Myocyte (in vitro differentiated cells): ENCODE data around the gene CXorf58. TPM values are rescaled to one million over a fixed set of nuclear protein-coding genes. Genes with fewer than 3 reads are reported as not detected.
A peak's percentile ranks its signal among the peaks of the same experiment; 100 is the strongest.
"Not testable (repeated sequence)": the region's sequence is repeated elsewhere in the genome, so short reads cannot be mapped to it uniquely, and the experiment has no call there.

Experiments used
- DNase-seq: peaks from one replicate; pipeline ENCODE4 v3.0.0-alpha.2; 2012; ENCODE audit warnings: low read depth
- total RNA-seq: library from RNA; depleted of rRNA; stranded (reverse); fragments of >200 nt; gene quantifications from 2 replicates; pipeline ENCODE4 v1.2.3, GENCODE V29; 2014

The CXorf58 gene
- total RNA-seq, 1 donor from 2014 or later: not detected

DNA sequence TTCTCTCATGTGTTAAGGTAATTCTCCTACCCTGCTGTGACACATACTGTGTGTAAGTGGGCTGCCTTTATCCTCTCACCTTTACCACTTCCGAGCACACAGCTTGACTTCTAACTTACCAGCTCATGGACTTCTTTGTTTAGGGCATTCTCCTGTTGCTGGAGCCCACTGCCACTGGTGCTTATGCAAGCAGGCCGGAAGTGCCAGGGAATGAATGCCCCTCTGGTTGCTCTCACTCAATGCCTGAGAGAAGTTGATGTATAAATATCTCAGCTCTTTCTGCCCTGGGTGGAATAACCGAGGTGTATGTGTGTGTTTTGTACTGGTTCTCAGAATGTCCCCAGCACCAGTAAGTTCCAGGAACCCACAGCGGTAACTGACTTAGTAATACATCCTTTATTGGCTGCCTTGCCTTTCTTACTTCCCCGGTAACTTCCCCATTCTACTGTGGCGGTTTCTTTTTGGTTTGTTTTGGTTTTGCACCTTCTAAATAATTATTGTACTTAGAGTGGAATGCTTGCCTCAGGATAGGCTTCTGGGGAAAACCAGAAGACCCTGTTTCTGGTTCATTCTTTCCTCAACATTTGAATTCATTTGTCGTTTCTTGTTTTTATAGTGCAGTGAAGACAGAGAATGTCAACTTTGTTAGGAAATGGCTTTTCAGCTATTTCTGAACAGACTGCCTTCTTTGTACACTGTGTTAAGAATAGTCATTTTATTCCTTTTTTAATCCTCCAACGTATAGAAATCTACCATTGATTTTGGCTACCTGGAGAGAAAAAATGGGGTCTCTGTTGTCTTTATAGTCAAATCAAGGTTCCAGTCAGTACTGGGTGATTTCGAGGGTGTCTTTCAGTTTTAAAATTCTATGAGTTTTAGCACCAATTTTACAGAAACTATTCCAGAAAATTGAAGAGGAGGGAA lies 45.4 kb downstream of the CXorf58 start:
- DNase-seq: peak; percentile 3

DNA sequence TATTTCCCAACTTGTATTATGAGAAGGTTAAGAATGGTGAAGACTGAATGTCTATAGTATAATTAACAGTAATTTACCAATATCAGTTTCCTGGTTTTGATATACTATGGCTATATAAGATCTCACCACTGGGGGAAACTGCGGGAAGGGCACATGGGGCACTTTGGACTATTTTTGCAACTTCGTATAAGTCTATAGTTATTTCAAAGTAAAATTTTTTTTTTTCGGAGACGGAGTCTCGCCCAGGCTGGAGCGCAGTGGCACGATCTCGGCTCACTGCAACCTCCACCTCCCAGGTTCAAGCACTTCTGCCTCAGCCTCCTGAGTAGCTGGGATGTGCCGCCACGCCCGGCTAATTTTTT lies 46.1 kb downstream of the CXorf58 start:
- DNase-seq: no peak

DNA sequence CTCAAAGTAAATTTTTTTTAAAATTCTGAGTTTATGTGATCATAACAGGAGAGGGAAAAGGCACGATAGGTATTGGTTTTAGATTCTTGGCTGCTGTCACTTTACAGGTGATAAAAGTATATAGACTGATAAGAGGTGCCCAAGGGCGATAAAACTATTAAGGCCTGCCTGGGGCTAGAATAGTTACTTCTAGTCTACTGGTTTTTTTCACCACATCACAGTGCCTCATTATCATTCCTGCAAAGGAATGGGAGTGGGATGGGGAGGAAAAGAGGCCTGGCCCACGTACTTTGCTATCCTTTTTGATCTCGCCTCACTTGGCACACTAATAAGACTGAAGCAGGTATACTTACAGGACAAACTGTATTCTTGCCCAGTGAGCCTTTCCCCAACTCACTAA lies 46.6 kb downstream of the CXorf58 start:
- DNase-seq: no peak

DNA sequence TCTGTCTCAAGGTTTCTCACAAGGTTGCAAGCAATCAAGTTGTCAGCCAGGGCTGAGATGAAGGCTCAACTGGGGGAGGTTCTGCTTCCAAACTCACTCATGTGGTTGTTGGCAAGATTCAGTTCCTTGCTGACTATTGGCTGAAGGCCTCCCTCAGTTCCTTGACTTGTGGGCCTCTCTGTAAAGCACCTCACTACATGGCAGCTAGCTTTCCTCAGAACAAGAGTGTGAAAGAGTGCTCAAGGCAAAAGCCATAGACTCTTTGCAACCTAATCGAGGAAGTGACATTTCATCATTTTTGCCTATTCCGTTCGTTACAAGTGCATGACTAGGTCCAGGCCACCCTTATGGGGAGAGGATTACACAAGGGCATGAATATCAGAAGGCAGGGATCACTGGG lies 52.0 kb downstream of the CXorf58 start:
- no peak for DNase-seq

DNA sequence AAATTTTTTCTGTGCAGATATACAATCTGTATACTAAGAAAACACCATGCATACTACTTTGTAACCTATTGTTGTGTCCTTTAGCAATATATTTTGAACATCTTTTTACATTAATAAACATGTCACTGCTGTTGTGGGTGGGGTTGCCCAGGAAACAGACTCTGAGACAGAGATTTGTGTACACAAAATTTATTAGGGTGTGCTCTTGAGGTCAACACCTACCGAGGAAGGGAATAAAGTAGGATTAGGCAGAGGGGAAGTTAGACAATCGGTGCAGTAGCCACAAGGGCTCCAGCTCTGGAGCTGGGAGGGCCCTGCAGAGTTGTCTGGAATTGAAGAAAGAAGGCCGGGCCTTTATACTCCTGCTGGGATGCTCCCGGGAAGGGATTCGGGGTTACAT lies 56.4 kb downstream of the CXorf58 start:
- no peak for DNase-seq

DNA sequence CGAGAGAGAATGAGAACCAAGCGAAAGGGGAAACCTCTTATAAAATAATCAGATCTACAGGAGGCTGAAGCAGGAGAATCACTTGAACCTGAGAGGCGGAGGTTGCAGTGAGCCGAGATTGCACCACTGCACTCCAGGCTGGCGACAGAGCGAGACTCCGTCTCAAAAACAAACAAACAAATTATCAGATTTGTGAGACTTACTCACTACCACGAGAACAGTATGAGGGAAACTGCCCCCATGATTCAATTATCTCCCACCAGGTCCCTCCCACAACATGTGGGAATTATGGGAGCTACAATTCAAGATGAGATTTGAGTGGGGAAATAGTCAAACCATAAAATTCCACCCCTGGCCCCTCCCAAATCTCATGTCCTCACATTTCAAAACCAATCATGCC lies 57.8 kb downstream of the CXorf58 start:
- not testable (repeated sequence) for DNase-seq

DNA sequence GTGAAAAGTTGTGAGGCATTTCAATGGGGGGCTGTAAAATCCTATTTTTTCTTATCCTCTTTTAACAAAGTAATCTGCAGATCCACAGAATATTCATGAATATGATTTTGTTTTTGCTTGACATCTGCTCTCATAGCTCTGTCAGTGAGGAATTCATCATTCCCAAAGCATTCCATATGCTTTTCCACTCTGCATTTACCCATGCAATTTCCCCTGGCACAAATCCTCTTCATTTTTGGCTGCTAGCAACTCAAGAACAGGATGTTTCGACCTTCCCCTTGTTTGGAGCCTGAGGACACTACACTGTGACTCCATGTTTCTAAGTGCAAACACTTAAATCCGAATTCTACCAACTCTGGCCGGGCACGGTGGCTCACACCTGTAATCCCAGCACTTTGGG lies 70.7 kb downstream of the CXorf58 start:
- no peak for DNase-seq

DNA sequence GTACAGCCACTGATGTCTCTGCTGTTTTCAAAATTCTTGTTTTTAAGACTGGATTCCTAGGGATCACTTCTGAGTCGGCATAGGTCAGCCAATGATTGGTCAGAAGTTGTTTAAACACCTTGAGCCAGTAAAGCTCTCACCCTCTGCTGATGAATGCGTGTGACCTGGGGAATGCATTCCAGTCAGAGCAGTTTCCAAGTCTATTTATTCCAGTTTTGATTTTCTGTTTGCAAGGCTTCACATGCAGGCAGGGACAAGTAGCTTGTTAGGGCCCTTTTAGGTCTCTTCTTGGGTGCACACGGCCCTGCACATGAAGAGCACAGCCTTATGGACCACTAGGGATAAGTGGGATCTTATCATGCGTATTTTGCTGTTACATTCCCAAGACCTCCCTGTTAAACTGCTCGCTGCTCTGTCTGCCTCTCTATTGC lies 72.2 kb downstream of the CXorf58 start:
- DNase-seq: peak; percentile 0

DNA sequence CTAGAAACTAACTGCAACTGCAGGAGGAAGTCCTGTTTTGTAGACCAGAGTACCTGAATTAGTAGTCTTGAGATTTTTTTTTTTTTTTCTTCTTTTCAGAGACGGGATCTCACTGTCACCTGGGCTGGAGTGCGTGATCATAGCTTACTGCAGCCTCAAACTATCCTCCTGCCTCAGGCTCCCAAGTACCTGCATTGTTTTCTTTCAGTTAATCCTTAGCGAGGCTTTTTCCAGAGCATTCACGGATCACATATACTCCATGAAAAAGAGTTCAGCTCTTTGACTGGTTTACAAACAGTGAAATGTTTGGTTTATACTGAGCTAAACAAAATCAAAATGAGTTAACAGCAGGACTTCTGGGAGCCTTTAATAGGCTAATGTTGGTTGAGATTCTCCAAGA lies 73.4 kb downstream of the CXorf58 start:
- no peak for DNase-seq

DNA sequence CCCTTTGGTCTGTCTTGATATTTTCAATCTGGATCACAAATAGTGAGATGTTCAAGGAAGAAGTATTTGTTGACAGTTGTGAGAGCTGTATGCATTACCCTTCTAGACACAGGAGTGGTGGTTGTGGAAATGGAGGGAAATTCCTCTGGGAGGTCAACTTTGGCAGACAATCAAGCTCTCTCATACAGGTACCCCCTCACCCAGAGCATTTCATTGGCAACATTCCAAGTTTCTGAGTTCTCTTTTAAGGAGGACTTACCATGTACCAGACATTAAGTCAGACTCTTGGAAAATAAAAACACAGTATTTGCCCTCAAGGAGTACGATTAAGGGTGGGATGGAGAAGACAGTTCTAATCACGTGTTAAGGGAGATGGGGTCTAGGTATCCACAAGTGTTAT lies 73.9 kb downstream of the CXorf58 start:
- no peak for DNase-seq

DNA sequence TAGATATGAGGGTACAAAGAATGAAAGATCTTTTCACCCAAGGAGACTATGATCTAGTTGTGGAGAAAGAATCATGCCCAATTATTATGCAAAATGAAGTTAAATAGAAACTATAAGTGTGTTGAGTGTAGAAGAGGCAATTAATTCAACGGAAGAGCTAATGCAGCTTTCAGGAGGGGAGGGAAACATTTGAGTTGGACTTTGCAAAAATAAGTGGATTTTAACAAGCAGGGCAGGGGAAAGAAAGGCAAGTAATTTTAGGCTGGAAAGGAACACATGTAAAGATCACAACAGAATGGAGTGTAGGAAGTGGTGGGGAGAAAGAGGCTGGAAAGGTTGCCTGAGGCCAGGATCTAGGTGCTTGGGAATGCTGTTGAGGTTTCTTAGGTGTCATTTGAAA lies 75.1 kb downstream of the CXorf58 start:
- no peak for DNase-seq

Other genes starting within 250 kb of the CXorf58 start
- 93.4 and 103 TPM in 2 replicates for gene PRDX4, start 240.5 kb upstream of the CXorf58 start, total RNA-seq
- 73.0 and 77.2 TPM in 2 replicates for gene ACOT9, start 164.7 kb upstream of the CXorf58 start, total RNA-seq
- gene SAT1, start 124.8 kb upstream of the CXorf58 start, total RNA-seq: 43.6 and 50.6 TPM in 2 replicates
- 19.6 and 25.6 TPM in 2 replicates for gene APOO, start 68 bp upstream of the CXorf58 start, total RNA-seq
- 11.3 and 21.2 TPM in 2 replicates for gene KLHL15, start 119.2 kb downstream of the CXorf58 start, total RNA-seq
- 155 and 161 TPM in 2 replicates for gene EIF2S3, start 146.9 kb downstream of the CXorf58 start, total RNA-seq
- gene ZFX, start 241.7 kb downstream of the CXorf58 start, total RNA-seq: 33.4 and 52.4 TPM in 2 replicates